OCI-LY7 (cell line): ENCODE measurements around the gene FOXN3. TPM values are rescaled to one million over a fixed set of nuclear protein-coding genes. Genes with fewer than 3 reads are reported as not detected.

Experiments
- BruUV-seq: library from RNA; stranded (reverse); fragments of 400-500 nt; replicated peaks from 2 replicates; lab custom pipeline; 2021; lab: Mats Ljungman, UMichigan
- CTCF ChIA-PET: fragments of 300-600 bp; sonication (Branson Sonifier 250); formaldehyde crosslinking; loops from one replicate; lab custom pipeline; 2022; ENCODE audit warnings: antibody characterized with exemption; ENCODE audit not compliant: unreplicated experiment; lab: Charles Lee
- POLR2A ChIA-PET: fragments of 300-600 bp; sonication (Branson Sonifier 250); formaldehyde crosslinking; loops from one replicate; lab custom pipeline; 2022; ENCODE audit warnings: antibody characterized with exemption; lab: Charles Lee
- DNase-seq: peaks from one replicate; pipeline ENCODE4 v3.0.0-alpha.2; 2015; ENCODE audit warnings: low spot score
- H2AFZ ChIP-seq: fragments of 200-600 bp; sonication (generic), shearing (Covaris generic); 2 replicates; pipeline ENCODE4 v1.6.1; 2014; ENCODE audit warnings: mild to moderate bottlenecking, antibody characterized with exemption, low read length, moderate library complexity
- H3K27ac ChIP-seq: fragments of 200-600 bp; sonication (generic); 2 replicates; pipeline ENCODE4 v1.5.1; 2014; ENCODE audit warnings: mixed run types, low read depth, mild to moderate bottlenecking, moderate library complexity, low read length, inconsistent platforms; ENCODE audit not compliant: poor library complexity, severe bottlenecking
- H3K36me3 ChIP-seq: fragments of 200-600 bp; sonication (generic); 2 replicates; pipeline ENCODE4 v1.6.1; 2014; ENCODE audit warnings: mild to moderate bottlenecking, antibody characterized with exemption, low read length, moderate library complexity, mixed read lengths; ENCODE audit not compliant: insufficient read depth
- H3K4me1 ChIP-seq: fragments of 200-600 bp; sonication (generic); 2 replicates; pipeline ENCODE4 v1.5.1; 2014; ENCODE audit warnings: mild to moderate bottlenecking, low read length; ENCODE audit not compliant: insufficient read depth, poor library complexity, severe bottlenecking
- H3K4me2 ChIP-seq: fragments of 200-600 bp; sonication (generic); 2 replicates; pipeline ENCODE4 v1.6.1; 2014; ENCODE audit warnings: mild to moderate bottlenecking, low read length
- H3K4me3 ChIP-seq: fragments of 200-600 bp; sonication (generic); 2 replicates; pipeline ENCODE4 v1.5.1; 2014; ENCODE audit warnings: mild to moderate bottlenecking, low read depth, low read length; ENCODE audit not compliant: poor library complexity, severe bottlenecking
- H3K79me2 ChIP-seq: fragments of 200-600 bp; sonication (generic); 2 replicates; pipeline ENCODE4 v1.6.1; 2016; ENCODE audit warnings: low read depth, mild to moderate bottlenecking, low read length, moderate library complexity, mixed read lengths; ENCODE audit not compliant: insufficient read depth
- H3K9me2 ChIP-seq: fragments of 200-600 bp; sonication (generic); 2 replicates; pipeline ENCODE4 v1.6.1; 2016; ENCODE audit warnings: mild to moderate bottlenecking, low read length, mixed read lengths; ENCODE audit not compliant: insufficient read depth
- H3K9me3 ChIP-seq: fragments of 200-600 bp; sonication (generic); 2 replicates; pipeline ENCODE4 v1.6.1; 2014; ENCODE audit warnings: mild to moderate bottlenecking, mixed run types, low read length, mixed read lengths
- H4K20me1 ChIP-seq: fragments of 200-600 bp; sonication (generic); 2 replicates; pipeline ENCODE4 v1.6.1; 2014; ENCODE audit warnings: mild to moderate bottlenecking, antibody characterized with exemption, low read length, moderate library complexity, mixed read lengths; ENCODE audit not compliant: insufficient read depth
- EZH2phosphoT487 ChIP-seq: fragments of 200-600 bp; sonication (generic); IDR thresholded peaks from 2 replicates; pipeline ENCODE4 v1.6.1; 2018; ENCODE audit warnings: low read depth, borderline replicate concordance, mild to moderate bottlenecking, mixed run types, antibody characterized with exemption, low read length, moderate library complexity, mixed read lengths
- intact Hi-C: fragments of 100-400 bp; cut with micrococcal nuclease; formaldehyde crosslinking; loops from one replicate; pipeline ENCODE4 v1.10.0; 2022; ENCODE audit not compliant: unreplicated experiment
- total RNA-seq, 2 experiments: library from RNA; depleted of rRNA in 1 of 2; stranded (reverse); fragments of >200 nt in 1 of 2; shearing (Covaris generic) in 1 of 2; gene quantifications; 2 replicates each; pipeline ENCODE4 v1.2.3, GENCODE V29; 2014 to 2022
- TF ChIP-seq, protein P1 (sequence below): fragments of 200-600 bp; sonication (generic); conservative IDR thresholded peaks from 2 replicates; pipeline ENCODE4 v1.5.1; 2014; ENCODE audit warnings: mild to moderate bottlenecking, antibody characterized with exemption, low read length, moderate library complexity, mixed read lengths

FOXN3 gene
- total RNA-seq, 2 experiments from 2014 or later = 77.7 to 102 TPM

DNA sequence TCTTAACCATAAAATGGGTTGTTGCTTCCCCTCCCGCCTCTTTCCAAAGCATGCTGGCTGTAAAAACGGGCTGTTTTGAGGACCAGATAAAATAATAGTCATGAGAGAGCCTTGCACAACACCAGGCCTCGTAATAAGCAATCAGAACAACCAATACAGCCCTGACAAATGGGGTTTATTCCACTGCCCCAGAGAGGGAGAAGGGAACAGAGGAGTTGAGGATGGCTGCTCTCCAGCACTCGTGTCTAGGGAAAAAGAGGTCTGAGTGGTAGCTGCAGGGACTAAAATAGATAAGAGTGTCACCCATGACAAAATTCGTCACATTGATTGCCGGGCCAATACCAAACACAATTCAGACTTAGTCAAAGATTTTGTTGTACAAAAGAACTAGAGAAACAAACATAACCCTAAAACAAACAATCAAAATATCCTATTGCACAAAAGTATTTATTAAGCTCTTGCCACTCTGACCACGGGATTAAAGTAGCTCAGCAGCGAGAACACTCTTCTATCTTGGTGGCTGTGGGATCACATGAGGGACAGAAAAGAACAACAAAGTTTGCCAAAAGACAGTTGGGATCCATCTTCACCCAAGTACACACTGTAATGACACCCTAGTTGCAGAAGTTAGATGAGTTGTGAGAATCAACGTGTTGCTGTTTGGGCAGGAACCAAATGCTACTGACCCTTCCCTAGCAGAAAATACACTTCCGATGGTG lies 188.0 kb downstream of the FOXN3 start:
- no peak for DNase-seq
- no TSS peak for BruUV-seq
- CTCF ChIA-PET = no interaction called here
- Histone ChIP-seq H3K9me3 (no peaks in the 10 kb centered on the region), H3K4me3 (no peak overlapping the region), H3K4me2 (no peak overlapping the region), H2AFZ (no peak overlapping the region), H4K20me1 (no peaks in the 10 kb centered on the region), H3K27ac (no peak overlapping the region), H3K79me2 (no peaks in the 10 kb centered on the region), H3K36me3 (no peaks in the 10 kb centered on the region), H3K4me1 (no peaks in the 10 kb centered on the region), H3K9me2 (no peaks in the 10 kb centered on the region)
- TF ChIP-seq, protein P1, sequence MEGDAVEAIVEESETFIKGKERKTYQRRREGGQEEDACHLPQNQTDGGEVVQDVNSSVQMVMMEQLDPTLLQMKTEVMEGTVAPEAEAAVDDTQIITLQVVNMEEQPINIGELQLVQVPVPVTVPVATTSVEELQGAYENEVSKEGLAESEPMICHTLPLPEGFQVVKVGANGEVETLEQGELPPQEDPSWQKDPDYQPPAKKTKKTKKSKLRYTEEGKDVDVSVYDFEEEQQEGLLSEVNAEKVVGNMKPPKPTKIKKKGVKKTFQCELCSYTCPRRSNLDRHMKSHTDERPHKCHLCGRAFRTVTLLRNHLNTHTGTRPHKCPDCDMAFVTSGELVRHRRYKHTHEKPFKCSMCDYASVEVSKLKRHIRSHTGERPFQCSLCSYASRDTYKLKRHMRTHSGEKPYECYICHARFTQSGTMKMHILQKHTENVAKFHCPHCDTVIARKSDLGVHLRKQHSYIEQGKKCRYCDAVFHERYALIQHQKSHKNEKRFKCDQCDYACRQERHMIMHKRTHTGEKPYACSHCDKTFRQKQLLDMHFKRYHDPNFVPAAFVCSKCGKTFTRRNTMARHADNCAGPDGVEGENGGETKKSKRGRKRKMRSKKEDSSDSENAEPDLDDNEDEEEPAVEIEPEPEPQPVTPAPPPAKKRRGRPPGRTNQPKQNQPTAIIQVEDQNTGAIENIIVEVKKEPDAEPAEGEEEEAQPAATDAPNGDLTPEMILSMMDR = no peak
- TF ChIP-seq EZH2phosphoT487 = no peak
- intact Hi-C loops = no loop called here
- POLR2A ChIA-PET = no interaction called here

DNA sequence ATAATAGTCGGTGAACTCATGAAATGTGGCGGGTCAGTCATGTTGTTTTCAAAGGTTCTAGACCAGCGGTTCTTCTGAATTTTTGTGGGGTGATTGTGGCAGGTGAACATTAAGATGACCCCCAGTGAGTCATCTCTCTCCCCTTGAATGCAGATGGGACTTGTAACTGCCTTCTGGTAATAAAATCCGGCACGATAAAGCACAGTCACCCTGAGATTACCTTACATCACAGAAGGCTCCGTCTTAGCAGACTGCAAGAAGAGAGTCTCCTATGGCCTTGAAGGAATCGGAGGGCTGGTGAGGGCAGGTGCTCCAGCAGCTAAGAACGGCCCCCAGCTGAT lies 189.6 kb downstream of the FOXN3 start:
- ChIA-PET CTCF (no interaction called here), POLR2A (interaction anchor here (0.8 kb wide), 1 partner anchor 14 kb away, joined by 4 read pairs; no protein-coding TSS in a partner anchor)
- TF ChIP-seq, protein P1 = no peak
- TF ChIP-seq EZH2phosphoT487 = no peak
- no peaks in the 10 kb centered on the region for H3K4me1 ChIP-seq
- BruUV-seq = no TSS peak
- intact Hi-C loops = no loop called here
- no peak overlapping the region for H3K4me2 ChIP-seq
- H3K79me2 ChIP-seq = no peaks in the 10 kb centered on the region
- H3K9me3 ChIP-seq = no peaks in the 10 kb centered on the region
- H2AFZ ChIP-seq = no peak overlapping the region
- H3K27ac ChIP-seq = no peak overlapping the region
- DNase-seq = no peak
- H3K4me3 ChIP-seq = no peak overlapping the region
- no peaks in the 10 kb centered on the region for H3K36me3 ChIP-seq
- no peaks in the 10 kb centered on the region for H3K9me2 ChIP-seq
- H4K20me1 ChIP-seq = no peaks in the 10 kb centered on the region

DNA sequence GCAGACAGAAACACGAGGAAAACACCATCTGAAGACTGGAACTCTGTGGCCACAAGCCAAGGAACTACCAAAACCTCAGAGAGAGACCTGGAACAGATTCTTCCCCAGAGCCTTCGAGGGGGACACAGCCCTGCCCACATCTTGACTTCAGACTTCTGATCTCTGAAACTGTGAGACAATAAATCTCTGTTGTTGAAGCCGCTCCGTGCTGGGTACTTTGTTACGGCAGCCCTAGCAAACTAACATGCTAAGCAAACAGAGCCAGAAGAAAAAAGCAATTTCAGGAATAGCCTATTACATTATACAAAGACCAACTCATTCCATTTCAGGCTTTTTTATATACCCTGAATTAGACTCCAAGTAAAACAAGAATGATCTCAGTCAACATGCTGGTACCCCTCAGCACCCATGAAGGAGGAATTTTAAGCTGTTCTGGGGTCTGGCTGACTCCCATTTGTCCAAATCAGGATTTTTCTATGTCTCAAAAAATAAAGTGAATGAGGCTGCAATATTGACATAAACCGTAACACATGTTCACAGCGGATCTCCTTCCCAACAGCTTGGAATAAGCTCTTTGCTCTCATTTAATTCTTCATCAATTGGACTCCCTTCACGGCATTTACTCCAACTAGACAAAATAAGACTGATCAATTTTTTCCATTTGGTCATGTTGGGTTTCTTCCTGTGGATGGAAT lies 190.1 kb downstream of the FOXN3 start:
- CTCF ChIA-PET = no interaction called here
- H3K9me3 ChIP-seq = no peaks in the 10 kb centered on the region
- H2AFZ ChIP-seq = no peak overlapping the region
- no peaks in the 10 kb centered on the region for H3K36me3 ChIP-seq
- H4K20me1 ChIP-seq = no peaks in the 10 kb centered on the region
- no peak overlapping the region for H3K4me3 ChIP-seq
- DNase-seq = no peak
- POLR2A ChIA-PET = no interaction called here
- H3K4me2 ChIP-seq = no peak overlapping the region
- H3K27ac ChIP-seq = no peak overlapping the region
- TF ChIP-seq, protein P1 = no peak
- TF ChIP-seq EZH2phosphoT487 = no peak
- no peaks in the 10 kb centered on the region for H3K9me2 ChIP-seq
- intact Hi-C loops = no loop called here
- no peaks in the 10 kb centered on the region for H3K4me1 ChIP-seq
- no TSS peak for BruUV-seq
- H3K79me2 ChIP-seq = no peaks in the 10 kb centered on the region
